ENCODE data around the gene GBGT1.
A peak's percentile ranks its signal among the peaks of the same experiment; 100 is the strongest.

Gene GBGT1

DNA sequence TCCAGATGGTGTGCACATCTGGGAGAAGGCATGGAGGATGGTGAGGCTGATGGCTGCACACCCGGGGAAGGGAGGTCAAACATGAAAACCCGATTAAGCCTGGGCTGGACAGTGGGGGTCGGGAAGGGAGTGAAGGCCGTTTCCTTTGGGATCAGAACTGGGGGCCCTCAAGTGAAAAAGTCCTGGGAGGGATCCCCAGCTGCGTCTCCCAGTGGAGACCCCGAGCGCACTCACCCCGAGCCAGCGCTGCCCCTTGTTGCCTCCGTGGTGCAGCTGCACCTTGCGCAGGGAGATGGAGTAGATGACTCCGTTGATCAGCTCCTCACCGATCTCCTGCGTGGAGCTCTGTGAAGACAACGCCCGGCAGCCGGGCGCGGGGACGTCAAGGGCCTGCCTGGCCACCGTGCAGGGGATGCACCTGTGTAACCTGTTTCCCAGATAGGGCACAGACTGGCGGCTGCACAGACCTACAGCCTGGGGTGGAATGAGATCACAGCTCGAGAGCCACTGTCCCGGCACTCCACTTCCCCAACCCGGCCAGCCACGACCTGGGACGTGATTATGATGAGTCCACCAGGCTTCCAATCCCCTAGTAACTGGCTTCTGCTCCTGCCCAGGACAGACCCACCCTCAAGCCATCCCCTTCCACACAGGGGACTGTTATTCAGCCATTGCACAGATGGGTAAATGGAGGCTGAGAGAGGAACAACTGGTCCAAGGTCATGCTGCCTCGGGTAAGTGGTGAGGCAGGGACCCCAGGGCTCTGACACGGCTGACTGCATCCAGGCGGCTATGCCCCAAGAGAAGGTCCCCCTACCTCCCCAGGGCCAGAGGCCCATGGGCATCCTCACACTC lies 51.7 kb downstream of the GBGT1 start:
- DNase-seq, result no peak

DNA sequence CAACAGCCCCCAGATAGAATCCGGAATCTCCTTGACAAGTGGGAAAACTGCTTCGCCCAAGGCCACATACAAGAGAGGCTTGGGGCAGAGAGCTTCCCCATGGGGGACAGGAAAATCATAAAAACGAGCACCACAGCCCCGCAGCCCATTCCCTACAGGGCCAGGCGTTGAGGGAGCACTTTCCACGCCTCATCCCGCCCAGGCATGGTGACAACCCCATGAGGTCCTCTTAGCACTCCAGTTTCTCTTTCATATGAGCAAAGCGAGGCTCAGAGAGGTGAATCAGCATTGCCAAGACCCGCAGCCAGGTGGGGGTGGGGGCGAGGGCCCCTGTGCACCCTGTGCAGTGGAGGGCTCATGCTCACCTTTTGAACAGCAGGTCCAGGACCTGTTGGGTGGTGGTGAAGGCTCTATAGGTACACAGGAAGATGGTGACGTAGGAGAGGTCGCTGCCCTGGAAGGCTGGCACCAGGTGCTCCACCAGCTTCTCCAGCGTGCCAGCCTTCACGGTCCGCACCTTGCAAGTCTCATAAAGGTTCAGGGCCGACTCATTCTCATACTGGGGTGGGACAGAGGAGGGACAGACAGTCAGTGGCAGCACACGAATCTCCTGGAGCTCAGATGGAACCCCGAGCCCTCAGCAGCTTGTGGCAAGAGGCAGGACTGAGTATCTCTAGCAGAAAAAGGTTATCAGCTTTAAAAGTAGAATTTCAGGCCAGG lies 53.6 kb downstream of the GBGT1 start:
- DNase-seq, result no peak

DNA sequence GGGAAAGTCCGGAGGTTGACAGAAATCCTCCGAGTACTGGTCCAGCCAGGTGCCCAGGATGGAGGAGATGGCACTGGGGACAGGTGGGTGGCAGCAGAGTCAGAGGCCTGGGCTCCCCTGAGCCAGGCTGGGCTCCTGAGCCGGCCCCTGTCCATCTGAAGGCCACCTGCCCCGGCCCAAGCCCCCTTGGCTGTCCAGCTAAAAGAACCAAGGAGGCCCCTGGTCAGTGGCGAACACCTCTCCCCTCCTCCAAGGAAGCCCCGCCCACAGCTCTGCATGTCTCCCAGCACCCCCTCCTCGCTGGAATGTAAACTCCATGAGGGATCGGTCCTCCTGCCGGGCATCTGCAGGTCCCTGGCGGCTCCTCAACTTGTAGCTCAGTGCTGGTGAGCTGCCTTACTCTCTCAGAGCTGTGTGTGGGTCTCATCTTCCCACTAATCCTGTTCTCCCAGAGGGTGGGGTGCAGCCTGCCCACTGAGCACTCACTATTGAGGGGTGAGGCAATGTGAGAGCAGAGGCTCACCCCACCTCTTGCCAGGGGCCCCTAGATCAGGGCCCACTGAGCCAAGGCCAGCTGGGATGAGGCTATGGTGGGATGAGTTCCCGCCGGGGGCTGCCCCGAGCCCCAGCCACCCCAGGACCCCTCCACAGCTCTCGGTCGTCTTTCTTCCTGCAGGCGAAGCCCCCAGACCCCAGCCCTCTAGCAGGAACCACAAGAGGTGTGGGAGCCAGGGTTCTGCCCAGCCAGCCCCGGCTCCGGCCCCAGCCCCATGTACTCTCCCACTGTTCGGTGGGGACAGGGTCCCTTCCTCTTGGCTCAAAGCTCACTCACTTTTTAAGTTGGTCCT lies 54.7 kb downstream of the GBGT1 start:
- no peak for DNase-seq

GRCh38 chr9:133107961-133108793 lies 55.5 kb downstream of the GBGT1 start:
- no peak for DNase-seq

GRCh38 chr9:133107245-133107722 lies 56.4 kb downstream of the GBGT1 start:
- DNase-seq, result peak; percentile 0

DNA sequence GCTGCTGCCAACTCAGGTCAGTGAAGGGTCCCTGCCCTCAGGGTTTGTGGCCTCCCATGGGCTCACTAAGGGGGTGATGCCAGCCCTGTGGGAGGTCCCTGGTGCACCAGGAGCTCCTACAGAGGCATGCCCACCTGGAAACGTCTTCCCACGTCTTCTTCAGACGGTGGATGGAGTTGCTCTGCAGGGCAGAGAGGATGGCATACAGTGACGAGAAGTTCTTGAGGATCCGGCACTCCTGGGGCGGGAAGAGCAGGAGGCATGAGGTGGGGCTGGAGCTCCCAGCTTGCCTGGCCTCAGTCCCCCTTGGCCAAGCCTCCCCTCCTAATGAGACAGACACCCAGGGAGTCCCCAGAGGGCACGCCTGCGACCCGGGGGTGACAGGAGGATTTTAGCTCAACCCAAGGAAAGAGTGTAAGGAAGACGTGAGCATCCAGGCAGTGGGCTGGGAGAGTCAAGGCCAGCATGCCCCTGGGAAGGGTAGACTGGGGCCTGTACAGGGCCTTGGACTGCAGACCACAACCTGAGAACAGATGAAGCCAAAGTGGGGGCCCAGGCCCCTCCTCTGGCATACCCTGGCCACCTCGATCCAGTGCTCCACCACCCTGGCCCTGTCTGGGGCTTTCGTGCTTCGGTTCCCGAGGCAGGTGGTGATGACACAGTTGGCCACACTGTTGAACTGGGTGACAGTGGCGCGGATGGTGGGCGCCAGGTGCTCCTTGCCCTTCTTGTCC lies 57.0 kb downstream of the GBGT1 start:
- DNase-seq, result peak; percentile 0

DNA sequence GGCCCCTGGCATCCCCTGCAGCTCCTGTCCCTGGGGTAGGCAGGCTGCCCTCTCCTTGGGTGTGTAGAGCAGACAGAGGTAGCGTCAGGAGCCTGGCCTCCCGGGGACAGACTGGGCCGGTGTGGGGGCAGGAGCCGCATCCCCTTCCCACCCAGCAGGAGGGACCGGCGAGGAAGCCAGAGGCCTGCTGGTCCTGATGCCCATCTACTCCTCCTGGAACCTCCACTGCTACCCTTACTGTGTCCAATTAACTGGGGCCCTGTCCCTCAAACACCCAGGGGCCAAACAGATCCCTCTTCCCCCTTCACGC lies 58.3 kb downstream of the GBGT1 start:
- DNase-seq, result no peak

GRCh38 chr9:133104718-133105460 lies 58.8 kb downstream of the GBGT1 start:
- no peak for DNase-seq

DNA sequence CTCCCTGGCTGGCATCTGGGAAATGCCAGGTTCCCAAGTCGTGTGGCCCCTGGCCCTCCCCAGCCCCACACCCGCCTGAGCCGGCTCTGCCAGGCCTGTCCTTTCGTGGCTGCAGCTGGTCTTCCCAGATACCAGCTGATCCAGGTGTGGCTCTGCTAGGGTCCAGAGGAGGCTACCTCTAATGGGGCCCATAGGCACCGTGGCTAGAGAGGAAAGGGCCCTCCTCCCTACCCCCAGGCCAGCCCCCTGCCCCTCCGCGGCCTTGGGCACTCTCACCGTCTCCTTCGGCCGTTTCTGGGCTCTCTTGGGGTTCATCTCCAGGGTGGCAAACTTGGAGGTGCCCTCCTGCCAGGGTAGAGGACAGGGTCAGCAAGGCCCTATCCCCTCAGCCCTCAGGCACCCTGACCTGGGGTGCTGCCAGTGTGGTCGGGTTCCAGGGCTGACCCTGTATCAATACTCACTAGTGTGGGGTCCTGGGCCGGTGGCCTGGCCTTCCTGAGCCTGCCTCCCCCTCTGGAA lies 59.7 kb downstream of the GBGT1 start:
- no peak for DNase-seq

DNA sequence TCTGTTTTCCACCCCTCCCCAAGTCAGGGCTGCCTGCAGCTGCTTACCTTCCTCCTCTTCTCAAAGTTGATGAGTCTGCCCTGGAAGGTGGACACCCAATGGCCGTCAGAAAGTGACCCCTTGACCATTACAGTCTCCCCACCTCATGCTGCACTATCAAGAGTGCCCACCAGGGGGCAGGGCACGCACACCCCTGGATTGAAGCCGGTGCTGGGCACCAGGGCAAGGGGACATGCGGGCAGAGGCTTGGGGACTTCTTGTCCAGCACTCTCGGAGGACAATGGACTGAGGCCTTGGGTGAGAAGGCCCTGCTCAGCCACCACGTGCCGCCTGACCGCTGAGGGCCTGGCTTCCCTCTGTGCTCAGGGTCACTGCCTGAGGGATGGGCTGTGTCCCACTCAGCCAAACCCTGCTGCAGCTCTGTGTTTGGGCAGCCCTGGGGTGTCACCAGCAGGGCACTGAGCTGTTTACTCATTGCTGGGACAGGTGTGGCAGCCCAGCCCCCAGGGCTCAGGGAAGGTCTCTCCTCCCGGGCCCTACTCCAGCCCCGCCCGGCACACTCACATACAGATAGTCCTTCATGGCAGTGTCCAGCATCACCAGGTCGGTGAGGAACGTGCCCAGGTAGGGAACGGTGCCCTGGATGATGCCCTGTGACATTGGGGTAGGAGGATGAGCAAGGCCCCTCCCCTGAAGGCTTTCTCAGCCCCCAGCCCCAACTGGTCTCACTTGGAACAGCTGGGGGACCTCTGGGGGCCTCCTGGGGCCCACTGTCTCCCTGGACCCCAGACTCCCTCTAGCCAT lies 60.3 kb downstream of the GBGT1 start:
- peak; percentile 50 for DNase-seq
